Panc1 (cell line): ENCODE results near the gene MDH1. TPM values are rescaled to one million over a fixed set of nuclear protein-coding genes. Genes with fewer than 3 reads are reported as not detected.
A peak's percentile ranks its signal among the peaks of the same experiment; 100 is the strongest.

Experiments
- ATAC-seq: fragments of 200-7000 bp; cut with Tn5 transposase; 2 replicates; pipeline ENCODE4 v1.9.1; 2020; ENCODE audit warnings: mild to moderate bottlenecking, moderate library complexity
- BruUV-seq: library from RNA; stranded (reverse); fragments of 400-500 nt; replicated peaks from 2 replicates; lab custom pipeline; 2021; lab: Mats Ljungman, UMichigan
- CTCF ChIA-PET: fragments of 300-600 bp; sonication (Branson Sonifier 250); formaldehyde crosslinking; loops from one replicate; lab custom pipeline; 2022; ENCODE audit warnings: antibody characterized with exemption; lab: Charles Lee
- POLR2A ChIA-PET: fragments of 300-600 bp; sonication (Branson Sonifier 250); formaldehyde crosslinking; loops from one replicate; lab custom pipeline; 2022; ENCODE audit warnings: antibody characterized with exemption; lab: Charles Lee
- DNase-seq: peaks from one replicate; pipeline ENCODE4 v3.0.0-alpha.2; 2010; ENCODE audit warnings: low read depth, low spot score
- H3K27ac ChIP-seq: 2 replicates; pipeline ENCODE4 v1.5.1; 2011; ENCODE audit warnings: mild to moderate bottlenecking, low read length, inconsistent platforms
- H3K27me3 ChIP-seq: fragments of 200-500 bp; sonication (Bioruptor generic); 2 replicates; pipeline ENCODE4 v1.6.0; 2014; ENCODE audit warnings: low read length, inconsistent platforms; ENCODE audit not compliant: control insufficient read depth, insufficient read depth
- H3K36me3 ChIP-seq: fragments of 200-500 bp; sonication (Bioruptor generic); 2 replicates; pipeline ENCODE4 v1.5.1; 2014; ENCODE audit warnings: inconsistent platforms, mild to moderate bottlenecking, low read length, moderate library complexity; ENCODE audit not compliant: control insufficient read depth, insufficient read depth
- H3K4me1 ChIP-seq: 2 replicates; pipeline ENCODE4 v1.5.1; 2011; ENCODE audit warnings: inconsistent platforms, mild to moderate bottlenecking, low read length, moderate library complexity; ENCODE audit not compliant: control insufficient read depth, insufficient read depth
- H3K4me3 ChIP-seq, 2 experiments: 2 replicates each; pipeline ENCODE4 v1.5.1; 2011 to 2012; ENCODE audit warnings: low read depth in 2 of 2, low read length in 2 of 2, mild to moderate bottlenecking in 2 of 2, inconsistent platforms in 1 of 2, moderate library complexity in 1 of 2
- H3K9me3 ChIP-seq: fragments of 200-500 bp; sonication (Bioruptor generic); 2 replicates; pipeline ENCODE4 v1.5.1; 2014; ENCODE audit warnings: low read depth, mild to moderate bottlenecking, inconsistent platforms, low read length, moderate library complexity; ENCODE audit not compliant: control insufficient read depth, insufficient read depth
- CTCF ChIP-seq: fragments of 450-650 bp; IDR thresholded peaks from 2 replicates; pipeline ENCODE4 v1.5.1; 2017; ENCODE audit warnings: mild to moderate bottlenecking
- POLR2AphosphoS5 ChIP-seq: IDR thresholded peaks from 2 replicates; pipeline ENCODE4 v1.6.1; 2012; ENCODE audit warnings: mild to moderate bottlenecking, low read depth, low read length, moderate library complexity
- REST ChIP-seq, 2 experiments: IDR thresholded peaks; 2 replicates each; pipeline ENCODE4 v1.6.1; 2011 to 2012; ENCODE audit warnings: low read depth in 2 of 2, control low read depth in 1 of 2, low read length in 1 of 2, mild to moderate bottlenecking in 1 of 2, moderate library complexity in 1 of 2; ENCODE audit not compliant: insufficient read depth in 1 of 2
- SIN3A ChIP-seq: IDR thresholded peaks from 2 replicates; pipeline ENCODE4 v1.6.1; 2012; ENCODE audit warnings: low read depth, mild to moderate bottlenecking, low read length, moderate library complexity, borderline replicate concordance; ENCODE audit not compliant: insufficient read depth
- TCF7L2 ChIP-seq: IDR thresholded peaks from 2 replicates; pipeline ENCODE4 v1.6.1; 2011; ENCODE audit warnings: mild to moderate bottlenecking, low read depth, low read length, inconsistent platforms
- in situ Hi-C: cut with HindIII; loops from 2 replicates; pipeline ENCODE4 v1.10.0; 2016; ENCODE audit warnings: low sequenced_read_pairs, low pct_unique_long_range_greater_than_20kb
- intact Hi-C: fragments of 100-400 bp; cut with micrococcal nuclease; formaldehyde crosslinking; loops from one replicate; pipeline ENCODE4 v1.10.0; 2022; ENCODE audit not compliant: unreplicated experiment
- total RNA-seq: library from RNA; stranded (reverse); gene quantifications from one replicate; pipeline ENCODE4 v1.2.1, GENCODE V29; 2021; ENCODE audit not compliant: unreplicated experiment

MDH1 gene
- total RNA-seq, 1 experiment from 2014 or later, result 200 TPM

DNA sequence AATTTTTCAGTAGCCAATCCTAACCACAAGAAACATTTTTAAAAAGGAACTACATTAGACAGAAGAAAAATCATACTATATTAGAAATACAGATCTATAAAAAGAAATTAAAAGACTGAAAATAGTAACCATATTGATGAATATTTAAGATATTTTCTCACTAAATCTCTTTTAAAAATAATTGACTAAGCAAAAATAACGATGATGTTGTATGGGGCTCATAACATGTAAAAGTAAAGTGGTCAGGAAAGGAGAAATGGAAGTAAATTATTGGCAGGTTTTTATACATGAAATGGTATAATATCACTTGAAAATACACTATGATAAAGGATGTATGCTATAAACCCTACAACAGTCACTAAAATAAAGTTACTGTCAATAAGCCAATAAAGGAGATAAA is 5.9 kb upstream of the MDH1 start:
- Histone ChIP-seq H3K36me3 (peaks cover 2% of the 10 kb centered on the region; the same call in 1 of the 2 replicates), H3K4me1 (peaks cover 12% of the 10 kb centered on the region; the same call in 1 of the 2 replicates), H3K4me3 (no peak overlapping the region), H3K27ac (no peak overlapping the region; the same call in 1 of the 2 replicates), H3K27me3 (no peaks in the 10 kb centered on the region), H3K9me3 (no peaks in the 10 kb centered on the region)
- no peak for ATAC-seq
- no peak for TF ChIP-seq CTCF
- CTCF ChIA-PET, result no interaction called here
- POLR2A ChIA-PET, result no interaction called here
- BruUV-seq, result no TSS peak
- DNase-seq, result no peak
- in situ Hi-C loops, result no loop called here
- intact Hi-C loops, result no loop called here

- Histone ChIP-seq H3K4me3 (peak overlapping the region; percentile 96 to 99), H3K4me1 (peaks cover 30% of the 10 kb centered on the region), H3K9me3 (no peaks in the 10 kb centered on the region), H3K27ac (peak overlapping the region; percentile 96), H3K27me3 (no peaks in the 10 kb centered on the region), H3K36me3 (peaks cover 10% of the 10 kb centered on the region)
- BruUV-seq, result no TSS peak
- in situ Hi-C loops (no loop called here), intact Hi-C loops (loop anchor here (5.0 kb wide), 1 partner anchor 851 kb away; no protein-coding TSS in a partner anchor)
- ATAC-seq (peak; percentile 14; the same call in 1 of the 2 replicates), DNase-seq (no peak)
- CTCF ChIA-PET, result interaction anchor here (1.4 kb wide), 1 partner anchor 10 kb away, joined by 3 read pairs; no protein-coding TSS in a partner anchor
- no peak for TF ChIP-seq REST (IDR thresholded peaks at IDR 0.05; ENCODE audit: insufficient read depth in 1 of 2, low read depth in 2 of 2, low read length in 1 of 2)
- no peak for TF ChIP-seq SIN3A
- TF ChIP-seq TCF7L2, result no peak
- TF ChIP-seq CTCF, result no peak
- no peak for TF ChIP-seq POLR2AphosphoS5
- POLR2A ChIA-PET, result no interaction called here
These were observed 864 bp upstream of the MDH1 start for GRCh38 chr2:63587814-63588384.
